HL-60 (cell line): ENCODE results near the gene C1orf105.

Experiments
- DNase-seq, 2 experiments: peaks; one replicate each; pipeline ENCODE4 v3.0.0-alpha.2; 2010 to 2020; ENCODE audit warnings: low read depth in 1 of 2, low spot score in 1 of 2
- H3K27ac ChIP-seq: fragments of 250-450 bp; sonication (Bioruptor Pico); replicated peaks from 2 replicates; pipeline ENCODE4 v1.5.1; 2020; ENCODE audit warnings: mild to moderate bottlenecking, moderate library complexity
- H3K27me3 ChIP-seq: fragments of 250-450 bp; sonication (Bioruptor Pico); 2 replicates; pipeline ENCODE4 v1.5.1; 2021; ENCODE audit warnings: mild to moderate bottlenecking, moderate library complexity; ENCODE audit not compliant: insufficient read depth, poor library complexity, severe bottlenecking
- H3K4me3 ChIP-seq: replicated peaks from 2 replicates; pipeline ENCODE4 v1.5.1; 2011; ENCODE audit warnings: mild to moderate bottlenecking, control low read depth, low read length; ENCODE audit not compliant: insufficient read depth
- CTCF ChIP-seq: IDR thresholded peaks from one replicate; pipeline ENCODE4 v1.5.1; 2011; ENCODE audit warnings: low read length, control low read depth, inconsistent platforms; ENCODE audit not compliant: insufficient read depth
- GABPA ChIP-seq: IDR thresholded peaks from 2 replicates; pipeline ENCODE4 v1.6.1; 2012; ENCODE audit warnings: low read depth
- POLR2AphosphoS5 ChIP-seq: IDR thresholded peaks from 2 replicates; pipeline ENCODE4 v1.6.1; 2012; ENCODE audit warnings: low read depth
- REST ChIP-seq: IDR thresholded peaks from 2 replicates; pipeline ENCODE4 v1.6.1; 2012; ENCODE audit warnings: low read depth; ENCODE audit not compliant: insufficient replicate concordance
- SPI1 ChIP-seq: IDR thresholded peaks from 2 replicates; pipeline ENCODE4 v1.6.1; 2012; ENCODE audit warnings: low read depth, mild to moderate bottlenecking, borderline replicate concordance

Gene C1orf105

GRCh38 chr1:172482044-172482443 is 61.6 kb downstream of the C1orf105 start:
- TF ChIP-seq POLR2AphosphoS5 (no peak), CTCF (no peak)
- DNase-seq = no peak
- Histone ChIP-seq H3K4me3 (no peak overlapping the region), H3K27ac (no peak overlapping the region), H3K27me3 (no peaks in the 10 kb centered on the region)

GRCh38 chr1:172483448-172483847 is 63.0 kb downstream of the C1orf105 start:
- DNase-seq = no peak
- H3K27ac ChIP-seq = no peak overlapping the region
- no peak for TF ChIP-seq POLR2AphosphoS5
- TF ChIP-seq SPI1 = no peak
- no peak for TF ChIP-seq CTCF
- TF ChIP-seq GABPA = no peak

GRCh38 chr1:172484252-172484651 is 63.8 kb downstream of the C1orf105 start:
- TF ChIP-seq SPI1 = no peak; the same call in 1 of the 2 replicates
- no peak for TF ChIP-seq REST
- TF ChIP-seq POLR2AphosphoS5 = no peak
- no peak for TF ChIP-seq GABPA
- no peak for TF ChIP-seq CTCF
- no peaks in the 10 kb centered on the region for H3K27me3 ChIP-seq
- DNase-seq = no peak

More at GRCh38 chr1:172483448-172483847, 63.0 kb downstream of the C1orf105 start:
- Histone ChIP-seq H3K4me3 (no peak overlapping the region), H3K27me3 (no peaks in the 10 kb centered on the region)

GRCh38 chr1:172485626-172486025 is 65.1 kb downstream of the C1orf105 start:
- H3K4me3 ChIP-seq = no peak overlapping the region
- no peak overlapping the region for H3K27ac ChIP-seq
- TF ChIP-seq REST (no peak), SPI1 (no peak)
- H3K27me3 ChIP-seq = no peaks in the 10 kb centered on the region
- no peak for DNase-seq

More at GRCh38 chr1:172484252-172484651, 63.8 kb downstream of the C1orf105 start:
- H3K27ac ChIP-seq = no peak overlapping the region
- no peak overlapping the region for H3K4me3 ChIP-seq
